ENCODE results near the gene IL5.
"Not testable (repeated sequence)": the region's sequence is repeated elsewhere in the genome, so short reads cannot be mapped to it uniquely, and the experiment has no call there.

IL5 gene

DNA sequence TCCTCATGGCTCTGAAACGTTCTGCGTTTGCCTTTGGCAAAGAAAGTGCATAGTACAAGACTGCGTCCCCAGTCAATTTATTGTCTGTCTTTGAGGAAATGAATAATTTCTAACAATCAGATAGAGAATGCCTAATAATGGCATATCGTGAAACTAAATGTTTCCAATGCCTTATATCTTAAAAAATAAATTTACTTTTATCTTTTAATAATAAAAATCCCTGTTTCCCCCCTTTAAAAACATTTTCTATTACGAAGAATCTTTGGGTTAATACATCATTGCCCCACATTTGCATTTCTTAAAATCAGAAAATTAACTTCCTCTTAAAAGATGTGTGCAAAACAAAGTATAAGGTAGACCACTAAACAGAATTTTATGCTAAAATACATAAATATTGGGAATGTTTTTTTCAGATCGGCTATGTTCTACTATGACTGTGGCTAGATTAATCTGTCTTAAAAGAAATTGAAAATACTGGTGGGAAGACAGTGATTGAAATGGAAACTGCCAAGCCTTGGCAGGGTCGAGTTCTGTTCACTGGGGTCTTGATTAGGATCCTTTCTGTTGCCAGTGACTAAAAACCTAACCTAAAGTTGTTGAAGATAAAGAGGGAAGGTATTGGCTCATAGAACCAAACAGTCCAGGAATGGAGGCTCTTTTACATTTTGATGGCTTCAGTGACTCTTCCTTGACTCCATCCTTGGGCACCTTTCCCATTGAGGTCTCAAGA, at the start of gene IL5:
IL5 (minus strand) TSS at position 51 of the 730 bp plus-strand sequence; CDS start at position 7, 44 bp downstream.
- H3K4me3 ChIP-seq (ENCODE audit: control insufficient read depth, low read depth, low read length), result no peak within 1 kb of the TSS
- TF ChIP-seq, protein P1, sequence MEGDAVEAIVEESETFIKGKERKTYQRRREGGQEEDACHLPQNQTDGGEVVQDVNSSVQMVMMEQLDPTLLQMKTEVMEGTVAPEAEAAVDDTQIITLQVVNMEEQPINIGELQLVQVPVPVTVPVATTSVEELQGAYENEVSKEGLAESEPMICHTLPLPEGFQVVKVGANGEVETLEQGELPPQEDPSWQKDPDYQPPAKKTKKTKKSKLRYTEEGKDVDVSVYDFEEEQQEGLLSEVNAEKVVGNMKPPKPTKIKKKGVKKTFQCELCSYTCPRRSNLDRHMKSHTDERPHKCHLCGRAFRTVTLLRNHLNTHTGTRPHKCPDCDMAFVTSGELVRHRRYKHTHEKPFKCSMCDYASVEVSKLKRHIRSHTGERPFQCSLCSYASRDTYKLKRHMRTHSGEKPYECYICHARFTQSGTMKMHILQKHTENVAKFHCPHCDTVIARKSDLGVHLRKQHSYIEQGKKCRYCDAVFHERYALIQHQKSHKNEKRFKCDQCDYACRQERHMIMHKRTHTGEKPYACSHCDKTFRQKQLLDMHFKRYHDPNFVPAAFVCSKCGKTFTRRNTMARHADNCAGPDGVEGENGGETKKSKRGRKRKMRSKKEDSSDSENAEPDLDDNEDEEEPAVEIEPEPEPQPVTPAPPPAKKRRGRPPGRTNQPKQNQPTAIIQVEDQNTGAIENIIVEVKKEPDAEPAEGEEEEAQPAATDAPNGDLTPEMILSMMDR (IDR thresholded peaks at IDR 0.05; ENCODE audit: control insufficient read depth, insufficient read depth, low read depth, low read length, missing control alignments), result no peak
- DNase-seq (ENCODE audit: low read depth), result no peak

GRCh38 chr5:132592521-132592920, 49.2 kb upstream of the IL5 start:
- no peak for DNase-seq (ENCODE audit: low read depth)
- no peak overlapping the region for H3K4me3 ChIP-seq (ENCODE audit: control insufficient read depth, low read depth, low read length)
- TF ChIP-seq, protein P1 (IDR thresholded peaks at IDR 0.05; ENCODE audit: control insufficient read depth, insufficient read depth, low read depth, low read length, missing control alignments), result no peak

DNA sequence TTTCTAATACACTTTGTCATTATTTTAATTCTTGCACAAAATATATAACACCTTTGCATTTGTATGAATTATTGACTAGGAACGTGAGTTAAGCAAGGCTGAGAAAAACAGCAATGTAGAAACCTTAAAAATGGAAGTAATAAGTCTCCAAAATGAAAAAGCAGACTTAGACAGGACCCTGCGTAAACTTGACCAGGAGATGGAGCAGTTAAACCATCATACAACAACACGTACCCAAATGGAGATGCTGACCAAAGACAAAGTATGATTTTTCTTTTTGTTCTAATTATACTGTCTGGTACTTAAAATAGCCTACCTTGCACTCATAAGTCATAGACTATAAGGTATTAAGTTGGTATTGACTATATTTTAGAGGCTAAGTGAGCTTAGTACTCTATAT, 47.8 kb upstream of the IL5 start:
- no peak for DNase-seq (ENCODE audit: low read depth)
- no peak overlapping the region for H3K4me3 ChIP-seq (ENCODE audit: control insufficient read depth, low read depth, low read length)
- TF ChIP-seq, protein P1 (IDR thresholded peaks at IDR 0.05; ENCODE audit: control insufficient read depth, insufficient read depth, low read depth, low read length, missing control alignments), result no peak

DNA sequence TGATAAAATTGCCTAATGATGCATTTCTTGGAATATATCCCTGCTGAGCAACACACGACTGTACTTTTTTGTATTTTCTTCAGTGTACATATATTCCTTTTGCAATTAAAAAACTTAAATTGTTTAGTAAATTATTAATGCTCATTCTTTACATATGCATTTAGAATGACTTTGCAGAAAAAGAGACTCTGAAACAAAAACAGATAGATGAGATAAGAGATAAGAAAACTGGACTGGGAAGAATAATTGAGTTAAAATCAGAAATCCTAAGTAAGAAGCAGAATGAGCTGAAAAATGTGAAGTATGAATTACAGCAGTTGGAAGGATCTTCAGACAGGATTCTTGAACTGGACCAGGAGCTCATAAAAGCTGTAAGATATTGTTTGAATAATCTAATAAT, 46.1 kb upstream of the IL5 start:
- no peak for DNase-seq (ENCODE audit: low read depth)

DNA sequence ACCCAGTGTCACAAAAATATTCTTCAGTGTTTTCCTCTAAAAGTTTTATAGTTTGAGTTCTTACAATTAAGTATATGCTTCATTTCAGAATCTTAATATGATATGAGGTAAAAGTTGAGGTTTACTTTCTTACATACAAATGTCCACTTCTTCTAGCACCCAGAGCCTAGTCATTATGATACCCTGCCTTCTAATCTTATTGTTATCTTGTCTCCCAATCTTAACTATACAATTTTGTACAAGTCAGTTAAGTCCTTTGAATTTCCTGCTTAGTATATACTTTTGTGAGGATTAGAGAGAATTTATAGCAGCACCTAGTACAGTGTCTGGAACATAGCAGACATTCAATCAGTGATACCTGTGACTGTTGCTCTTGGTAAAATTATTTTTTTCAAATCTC, 42.7 kb upstream of the IL5 start:
- TF ChIP-seq, protein P1 (IDR thresholded peaks at IDR 0.05; ENCODE audit: control insufficient read depth, insufficient read depth, low read depth, low read length, missing control alignments), result no peak
- no peak overlapping the region for H3K4me3 ChIP-seq (ENCODE audit: control insufficient read depth, low read depth, low read length)
- DNase-seq (ENCODE audit: low read depth), result no peak

More for the DNA sequence above, 46.1 kb upstream of the IL5 start:
- H3K4me3 ChIP-seq (ENCODE audit: control insufficient read depth, low read depth, low read length), result no peak overlapping the region
- TF ChIP-seq, protein P1 (IDR thresholded peaks at IDR 0.05; ENCODE audit: control insufficient read depth, insufficient read depth, low read depth, low read length, missing control alignments), result no peak

- H3K4me3 ChIP-seq (ENCODE audit: control insufficient read depth, low read depth, low read length); DNase-seq (ENCODE audit: low read depth): not testable (repeated sequence)
Observed at GRCh38 chr5:132584560-132584959, 41.2 kb upstream of the IL5 start.

- no peak for DNase-seq (ENCODE audit: low read depth)
- TF ChIP-seq, protein P1 (IDR thresholded peaks at IDR 0.05; ENCODE audit: control insufficient read depth, insufficient read depth, low read depth, low read length, missing control alignments), result no peak
- H3K4me3 ChIP-seq (ENCODE audit: control insufficient read depth, low read depth, low read length), result no peak overlapping the region
Observed at GRCh38 chr5:132576123-132576522, 32.8 kb upstream of the IL5 start.

Data from AG09309 (cell line).